ENCODE data around the gene TMEM63C.

Gene TMEM63C

DNA sequence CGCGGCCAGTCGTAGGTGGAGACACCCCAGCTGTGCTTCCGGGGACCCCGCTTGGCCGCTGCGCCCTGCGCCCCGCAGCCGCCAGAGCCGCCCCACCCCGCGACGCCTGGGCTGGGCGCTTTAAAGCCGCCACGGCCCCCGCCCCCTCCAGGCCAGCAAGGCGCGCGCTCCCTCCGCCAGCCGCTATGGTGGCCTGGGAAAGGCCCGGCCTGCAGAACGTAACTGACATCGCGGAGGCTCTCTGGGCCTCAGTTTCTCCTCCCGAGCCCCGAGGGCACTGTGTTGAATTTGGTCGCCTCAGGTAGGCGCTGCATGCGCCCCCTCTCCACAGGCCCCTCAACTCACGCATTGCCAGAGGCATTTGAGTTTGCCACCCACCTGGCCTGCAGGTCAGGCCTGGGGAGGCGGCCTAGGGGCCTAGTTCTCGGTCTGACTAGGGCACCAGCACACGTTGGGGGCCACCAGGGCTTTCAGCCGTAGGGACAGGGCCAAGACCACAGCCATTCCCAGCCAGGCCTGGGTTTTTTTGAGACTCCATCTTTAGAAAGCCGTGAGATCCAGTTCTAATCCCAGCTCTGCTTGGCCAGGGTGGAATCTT lies 89.6 kb downstream of the TMEM63C start, which contains the start of gene NGB:
TSS of gene NGB (minus strand) at position 94 of the 598 bp plus-strand sequence. CDS start 269 bp downstream, outside the sequence.
- H3K9ac ChIP-seq, result no peak within 1 kb of the TSS
- H3K27ac ChIP-seq, result no peak within 1 kb of the TSS
- H4K20me1 ChIP-seq (ENCODE audit: insufficient read depth), result no peaks in the 10 kb centered on the region
- no peak within 1 kb of the TSS for H3K4me3 ChIP-seq (IDR thresholded peaks at IDR 0.05; ENCODE audit: insufficient read depth, low read depth, low read length)
- TF ChIP-seq, protein P1, sequence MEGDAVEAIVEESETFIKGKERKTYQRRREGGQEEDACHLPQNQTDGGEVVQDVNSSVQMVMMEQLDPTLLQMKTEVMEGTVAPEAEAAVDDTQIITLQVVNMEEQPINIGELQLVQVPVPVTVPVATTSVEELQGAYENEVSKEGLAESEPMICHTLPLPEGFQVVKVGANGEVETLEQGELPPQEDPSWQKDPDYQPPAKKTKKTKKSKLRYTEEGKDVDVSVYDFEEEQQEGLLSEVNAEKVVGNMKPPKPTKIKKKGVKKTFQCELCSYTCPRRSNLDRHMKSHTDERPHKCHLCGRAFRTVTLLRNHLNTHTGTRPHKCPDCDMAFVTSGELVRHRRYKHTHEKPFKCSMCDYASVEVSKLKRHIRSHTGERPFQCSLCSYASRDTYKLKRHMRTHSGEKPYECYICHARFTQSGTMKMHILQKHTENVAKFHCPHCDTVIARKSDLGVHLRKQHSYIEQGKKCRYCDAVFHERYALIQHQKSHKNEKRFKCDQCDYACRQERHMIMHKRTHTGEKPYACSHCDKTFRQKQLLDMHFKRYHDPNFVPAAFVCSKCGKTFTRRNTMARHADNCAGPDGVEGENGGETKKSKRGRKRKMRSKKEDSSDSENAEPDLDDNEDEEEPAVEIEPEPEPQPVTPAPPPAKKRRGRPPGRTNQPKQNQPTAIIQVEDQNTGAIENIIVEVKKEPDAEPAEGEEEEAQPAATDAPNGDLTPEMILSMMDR (conservative IDR thresholded peaks at IDR 0.05; ENCODE audit: low read depth, low read length), result no peak
- H3K4me1 ChIP-seq (ENCODE audit: low read depth, poor library complexity, severe bottlenecking), result no peaks in the 10 kb centered on the region
- H3K36me3 ChIP-seq (ENCODE audit: insufficient read depth), result no peaks in the 10 kb centered on the region
- H2AFZ ChIP-seq (ENCODE audit: low read depth), result no peak within 1 kb of the TSS
- H3K4me2 ChIP-seq, result no peak within 1 kb of the TSS
- H3K27me3 ChIP-seq (ENCODE audit: insufficient read depth, low read depth), result no peaks in the 10 kb centered on the region
- H3K79me2 ChIP-seq (ENCODE audit: insufficient read depth, low read depth), result no peaks in the 10 kb centered on the region

DNA sequence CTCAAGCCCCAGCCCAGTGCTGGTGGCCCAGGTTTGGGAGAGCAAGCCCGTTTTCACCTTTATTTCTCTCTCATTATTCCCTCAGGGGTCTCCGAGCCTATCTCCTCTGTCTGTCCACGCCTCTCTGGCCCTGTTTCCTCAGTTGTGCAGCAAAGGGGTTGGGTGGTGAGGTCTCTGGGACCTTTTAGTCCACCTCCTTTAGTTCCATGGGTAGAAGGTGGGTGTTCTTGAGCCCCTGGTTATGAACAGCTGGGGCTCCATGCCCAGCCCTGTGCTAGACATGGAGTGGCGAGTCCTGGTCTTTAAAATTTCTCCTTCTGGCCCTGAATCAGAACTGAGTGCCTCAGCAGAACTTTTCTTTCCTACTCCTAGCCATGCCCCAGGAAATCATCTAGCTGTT lies 90.7 kb downstream of the TMEM63C start:
- Histone ChIP-seq H3K27ac (no peak overlapping the region), H3K27me3 (ENCODE audit: insufficient read depth, low read depth) (no peaks in the 10 kb centered on the region), H3K4me1 (ENCODE audit: low read depth, poor library complexity, severe bottlenecking) (no peaks in the 10 kb centered on the region), H3K79me2 (ENCODE audit: insufficient read depth, low read depth) (no peaks in the 10 kb centered on the region), H3K4me3 (IDR thresholded peaks at IDR 0.05; ENCODE audit: insufficient read depth, low read depth, low read length) (no peak overlapping the region), H4K20me1 (ENCODE audit: insufficient read depth) (no peaks in the 10 kb centered on the region), H3K36me3 (ENCODE audit: insufficient read depth) (no peaks in the 10 kb centered on the region), H3K4me2 (no peak overlapping the region), H2AFZ (ENCODE audit: low read depth) (no peak overlapping the region), H3K9ac (no peak overlapping the region)
- TF ChIP-seq, protein P1 (conservative IDR thresholded peaks at IDR 0.05; ENCODE audit: low read depth, low read length), result no peak

- Histone ChIP-seq H3K4me3 (IDR thresholded peaks at IDR 0.05; ENCODE audit: insufficient read depth, low read depth, low read length) (no peak overlapping the region), H2AFZ (ENCODE audit: low read depth) (no peak overlapping the region), H4K20me1 (ENCODE audit: insufficient read depth) (no peaks in the 10 kb centered on the region), H3K4me2 (no peak overlapping the region), H3K4me1 (ENCODE audit: low read depth, poor library complexity, severe bottlenecking) (no peaks in the 10 kb centered on the region), H3K9ac (no peak overlapping the region), H3K27ac (no peak overlapping the region), H3K36me3 (ENCODE audit: insufficient read depth) (no peaks in the 10 kb centered on the region), H3K27me3 (ENCODE audit: insufficient read depth, low read depth) (no peaks in the 10 kb centered on the region), H3K79me2 (ENCODE audit: insufficient read depth, low read depth) (no peaks in the 10 kb centered on the region)
- TF ChIP-seq, protein P1 (conservative IDR thresholded peaks at IDR 0.05; ENCODE audit: low read depth, low read length), result no peak
Measured at GRCh38 chr14:77273796-77274195, 92.2 kb downstream of the TMEM63C start.

GRCh38 chr14:77275041-77275580 lies 93.5 kb downstream of the TMEM63C start:
- no peak overlapping the region for H3K9ac ChIP-seq
- no peaks in the 10 kb centered on the region for H3K4me1 ChIP-seq (ENCODE audit: low read depth, poor library complexity, severe bottlenecking)
- no peaks in the 10 kb centered on the region for H3K27me3 ChIP-seq (ENCODE audit: insufficient read depth, low read depth)
- no peaks in the 10 kb centered on the region for H3K36me3 ChIP-seq (ENCODE audit: insufficient read depth)
- H3K27ac ChIP-seq, result no peak overlapping the region
- H3K4me3 ChIP-seq (IDR thresholded peaks at IDR 0.05; ENCODE audit: insufficient read depth, low read depth, low read length), result no peak overlapping the region
- no peaks in the 10 kb centered on the region for H3K79me2 ChIP-seq (ENCODE audit: insufficient read depth, low read depth)
- H2AFZ ChIP-seq (ENCODE audit: low read depth), result no peak overlapping the region
- no peaks in the 10 kb centered on the region for H4K20me1 ChIP-seq (ENCODE audit: insufficient read depth)
- TF ChIP-seq, protein P1 (conservative IDR thresholded peaks at IDR 0.05; ENCODE audit: low read depth, low read length), result no peak
- no peak overlapping the region for H3K4me2 ChIP-seq
